Measurements from ENCODE around the gene PPM1F.
"Not testable (repeated sequence)": the region's sequence is repeated elsewhere in the genome, so short reads cannot be mapped to it uniquely, and the experiment has no call there.

PPM1F gene

DNA sequence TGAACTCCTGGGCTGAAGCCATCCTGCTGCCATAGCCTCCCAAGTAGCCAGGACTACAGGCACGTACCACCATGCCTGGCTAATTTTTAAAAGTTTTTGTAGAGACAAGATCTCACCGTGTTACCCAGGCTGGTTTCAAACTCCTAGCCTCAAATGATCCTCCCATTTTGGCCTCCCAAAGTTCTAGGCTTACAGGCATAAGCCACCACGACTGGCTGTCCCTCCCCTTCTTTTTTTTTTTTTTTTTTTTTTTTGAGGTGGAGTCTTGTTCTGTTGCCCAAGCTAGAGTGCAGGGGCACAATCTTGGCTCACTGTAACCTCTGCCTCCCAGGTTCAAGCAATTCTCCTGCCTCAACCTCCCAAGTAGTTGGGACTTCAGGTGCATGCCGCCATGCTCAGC, 77.7 kb downstream of the PPM1F start:
- H3K23ac ChIP-seq (ENCODE audit: low read depth, low read length, poor library complexity); H3K27ac ChIP-seq (replicated peaks; ENCODE audit: low read length); H3K18ac ChIP-seq (ENCODE audit: low read length); H3K4me3 ChIP-seq (ENCODE audit: low read length in 2 of 2); H2BK120ac ChIP-seq (ENCODE audit: low read depth, low read length); H2BK12ac ChIP-seq (ENCODE audit: low read length); H2BK5ac ChIP-seq (ENCODE audit: low read length); H4K91ac ChIP-seq (ENCODE audit: low read depth, low read length, poor library complexity); H2BK15ac ChIP-seq (ENCODE audit: low read length); H3K4me2 ChIP-seq (ENCODE audit: insufficient read depth, low read length, poor library complexity, severe bottlenecking); H3K36me3 ChIP-seq (replicated peaks in 1 of 2; ENCODE audit: control insufficient read depth in 2 of 2, insufficient read depth in 2 of 2, low read length in 2 of 2); H4K8ac ChIP-seq (ENCODE audit: low read depth, low read length); H2AFZ ChIP-seq (ENCODE audit: low read length); H3K9me3 ChIP-seq (replicated peaks in 1 of 2; ENCODE audit: control insufficient read depth in 2 of 2, insufficient read depth in 1 of 2, low read depth in 1 of 2, low read length in 2 of 2); H2AK5ac ChIP-seq (ENCODE audit: low read depth, low read length); H3K14ac ChIP-seq (ENCODE audit: low read length); H3K4me1 ChIP-seq (ENCODE audit: control insufficient read depth in 2 of 2, insufficient read depth in 1 of 2, low read depth in 1 of 2, low read length in 2 of 2); DNase-seq (ENCODE audit: low spot score); H3K4ac ChIP-seq (ENCODE audit: low read length); H3K9ac ChIP-seq (ENCODE audit: low read depth, low read length, poor library complexity); H3K79me1 ChIP-seq (ENCODE audit: low read depth, low read length); H3K27me3 ChIP-seq (ENCODE audit: control insufficient read depth in 3 of 3, insufficient read depth in 3 of 3, low read depth in 1 of 3, low read length in 3 of 3): not testable (repeated sequence)
- WGBS, 2 donors (ENCODE audit: extremely low coverage in 2 of 2, insufficient read length in 2 of 2, insufficient replicate concordance in 1 of 2) = no CpG with 5 or more reads among the region's 4 CpGs

DNA sequence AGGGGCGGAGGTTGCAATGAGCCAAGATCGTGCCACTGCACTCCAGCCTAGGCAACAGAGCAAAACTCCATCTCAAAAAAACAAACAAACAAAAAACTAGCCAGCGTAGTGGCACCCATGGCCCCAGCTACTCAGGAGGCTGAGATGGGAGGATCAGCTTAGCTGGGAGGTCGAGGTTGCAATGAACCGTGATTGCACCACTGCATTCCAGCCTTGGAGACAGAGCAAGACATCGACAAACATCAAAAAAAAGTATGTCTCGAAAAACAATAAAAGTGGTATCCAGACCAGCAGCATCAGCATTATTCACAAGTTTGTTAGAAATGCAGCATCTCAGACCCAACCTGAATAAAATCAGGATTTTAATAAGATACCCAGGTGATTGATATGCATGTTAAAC, 79.0 kb downstream of the PPM1F start:
- Histone ChIP-seq H3K4ac (ENCODE audit: low read length) (no peak overlapping the region), H3K27me3 (ENCODE audit: control insufficient read depth in 3 of 3, insufficient read depth in 3 of 3, low read depth in 1 of 3, low read length in 3 of 3) (no peaks in the 10 kb centered on the region), H3K14ac (ENCODE audit: low read length) (no peak overlapping the region), H2AK5ac (ENCODE audit: low read depth, low read length) (no peak overlapping the region), H3K27ac (replicated peaks; ENCODE audit: low read length) (no peak overlapping the region), H2BK12ac (ENCODE audit: low read length) (no peak overlapping the region), H3K36me3 (replicated peaks in 1 of 2; ENCODE audit: control insufficient read depth in 2 of 2, insufficient read depth in 2 of 2, low read length in 2 of 2) (no peaks in the 10 kb centered on the region), H4K8ac (ENCODE audit: low read depth, low read length) (no peak overlapping the region), H2BK5ac (ENCODE audit: low read length) (no peak overlapping the region), H2BK120ac (ENCODE audit: low read depth, low read length) (no peak overlapping the region), H2AFZ (ENCODE audit: low read length) (no peak overlapping the region), H3K9ac (ENCODE audit: low read depth, low read length, poor library complexity) (no peak overlapping the region), H3K79me1 (ENCODE audit: low read depth, low read length) (no peaks in the 10 kb centered on the region), H2BK15ac (ENCODE audit: low read length) (no peak overlapping the region), H3K23ac (ENCODE audit: low read depth, low read length, poor library complexity) (no peak overlapping the region), H3K18ac (ENCODE audit: low read length) (no peak overlapping the region), H4K91ac (ENCODE audit: low read depth, low read length, poor library complexity) (no peak overlapping the region), H3K4me1 (ENCODE audit: control insufficient read depth in 2 of 2, insufficient read depth in 1 of 2, low read depth in 1 of 2, low read length in 2 of 2) (no peaks in the 10 kb centered on the region), H3K4me2 (ENCODE audit: insufficient read depth, low read length, poor library complexity, severe bottlenecking) (no peak overlapping the region), H3K4me3 (ENCODE audit: low read length in 2 of 2) (no peak overlapping the region), H3K9me3 (replicated peaks in 1 of 2; ENCODE audit: control insufficient read depth in 2 of 2, insufficient read depth in 1 of 2, low read depth in 1 of 2, low read length in 2 of 2) (no peaks in the 10 kb centered on the region)
- WGBS, 2 donors (ENCODE audit: extremely low coverage in 2 of 2, insufficient read length in 2 of 2, insufficient replicate concordance in 1 of 2) = no CpG with 5 or more reads among the region's 7 CpGs
- DNase-seq (ENCODE audit: low spot score) = no peak

DNA sequence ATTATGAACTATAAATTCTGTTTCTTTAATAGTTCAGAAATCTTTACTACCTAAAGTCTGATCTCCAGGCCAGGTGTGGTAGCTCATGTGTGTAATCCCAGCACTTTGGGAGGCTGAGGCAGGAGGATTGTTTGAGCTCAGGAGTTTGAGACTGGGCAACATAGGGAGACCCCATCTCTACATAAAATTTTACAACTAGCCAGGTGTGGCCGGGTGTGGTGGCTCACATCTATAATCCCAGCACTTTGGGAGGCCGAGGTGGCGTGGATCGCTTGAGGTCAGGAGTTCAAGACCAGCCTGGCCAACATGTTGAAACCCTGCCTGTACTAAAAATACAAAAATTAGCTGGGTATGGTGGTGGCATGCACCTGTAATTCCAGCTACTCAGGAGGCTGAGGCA, 79.9 kb downstream of the PPM1F start:
- not testable (repeated sequence) for H3K23ac ChIP-seq (ENCODE audit: low read depth, low read length, poor library complexity); H3K4me1 ChIP-seq (ENCODE audit: control insufficient read depth in 2 of 2, insufficient read depth in 1 of 2, low read depth in 1 of 2, low read length in 2 of 2); H4K91ac ChIP-seq (ENCODE audit: low read depth, low read length, poor library complexity); H3K4me3 ChIP-seq (ENCODE audit: low read length in 2 of 2); H2BK120ac ChIP-seq (ENCODE audit: low read depth, low read length); H3K27ac ChIP-seq (replicated peaks; ENCODE audit: low read length); H3K18ac ChIP-seq (ENCODE audit: low read length); H2BK5ac ChIP-seq (ENCODE audit: low read length); H3K4me2 ChIP-seq (ENCODE audit: insufficient read depth, low read length, poor library complexity, severe bottlenecking); DNase-seq (ENCODE audit: low spot score); H3K9ac ChIP-seq (ENCODE audit: low read depth, low read length, poor library complexity); H3K36me3 ChIP-seq (replicated peaks in 1 of 2; ENCODE audit: control insufficient read depth in 2 of 2, insufficient read depth in 2 of 2, low read length in 2 of 2); H2AFZ ChIP-seq (ENCODE audit: low read length); H2BK15ac ChIP-seq (ENCODE audit: low read length); H3K4ac ChIP-seq (ENCODE audit: low read length); H3K9me3 ChIP-seq (replicated peaks in 1 of 2; ENCODE audit: control insufficient read depth in 2 of 2, insufficient read depth in 1 of 2, low read depth in 1 of 2, low read length in 2 of 2); H3K79me1 ChIP-seq (ENCODE audit: low read depth, low read length); H2AK5ac ChIP-seq (ENCODE audit: low read depth, low read length); H3K14ac ChIP-seq (ENCODE audit: low read length); H2BK12ac ChIP-seq (ENCODE audit: low read length); H3K27me3 ChIP-seq (ENCODE audit: control insufficient read depth in 3 of 3, insufficient read depth in 3 of 3, low read depth in 1 of 3, low read length in 3 of 3); H4K8ac ChIP-seq (ENCODE audit: low read depth, low read length)
- no CpG with 5 or more reads among the region's 4 CpGs for WGBS, 2 donors (ENCODE audit: extremely low coverage in 2 of 2, insufficient read length in 2 of 2, insufficient replicate concordance in 1 of 2)

All from neuronal stem cell (in vitro differentiated cells).